Breast epithelium (tissue), 3 donors: Measurements from ENCODE around the gene NRROS.

ENCODE experiments used
- POLR2A ChIP-seq: fragments of 450-650 bp; IDR thresholded peaks from one replicate; pipeline ENCODE4 v1.6.1; 2016; ENCODE audit warnings: antibody characterized with exemption, mild to moderate bottlenecking, moderate library complexity
- POLR2AphosphoS5 ChIP-seq, 3 donors: sonication (generic); formaldehyde crosslinking; IDR thresholded peaks; one replicate each; pipeline ENCODE4 v1.6.1; 2017; ENCODE audit warnings: antibody characterized with exemption in 3 of 3
- TF ChIP-seq, protein P1 (sequence below), 3 donors: fragments of 450-650 bp; IDR thresholded peaks; one replicate each; pipeline ENCODE4 v1.5.1; 2016 to 2017; ENCODE audit warnings: antibody characterized with exemption in 3 of 3, mild to moderate bottlenecking in 3 of 3, moderate library complexity in 3 of 3

GRCh38 chr3:196608693-196609092, 30.8 kb upstream of the NRROS start:
- TF ChIP-seq POLR2A (no peak), POLR2AphosphoS5 (IDR thresholded peaks at IDR 0.05) (no peak)
- TF ChIP-seq, protein P1, sequence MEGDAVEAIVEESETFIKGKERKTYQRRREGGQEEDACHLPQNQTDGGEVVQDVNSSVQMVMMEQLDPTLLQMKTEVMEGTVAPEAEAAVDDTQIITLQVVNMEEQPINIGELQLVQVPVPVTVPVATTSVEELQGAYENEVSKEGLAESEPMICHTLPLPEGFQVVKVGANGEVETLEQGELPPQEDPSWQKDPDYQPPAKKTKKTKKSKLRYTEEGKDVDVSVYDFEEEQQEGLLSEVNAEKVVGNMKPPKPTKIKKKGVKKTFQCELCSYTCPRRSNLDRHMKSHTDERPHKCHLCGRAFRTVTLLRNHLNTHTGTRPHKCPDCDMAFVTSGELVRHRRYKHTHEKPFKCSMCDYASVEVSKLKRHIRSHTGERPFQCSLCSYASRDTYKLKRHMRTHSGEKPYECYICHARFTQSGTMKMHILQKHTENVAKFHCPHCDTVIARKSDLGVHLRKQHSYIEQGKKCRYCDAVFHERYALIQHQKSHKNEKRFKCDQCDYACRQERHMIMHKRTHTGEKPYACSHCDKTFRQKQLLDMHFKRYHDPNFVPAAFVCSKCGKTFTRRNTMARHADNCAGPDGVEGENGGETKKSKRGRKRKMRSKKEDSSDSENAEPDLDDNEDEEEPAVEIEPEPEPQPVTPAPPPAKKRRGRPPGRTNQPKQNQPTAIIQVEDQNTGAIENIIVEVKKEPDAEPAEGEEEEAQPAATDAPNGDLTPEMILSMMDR (IDR thresholded peaks at IDR 0.05) = no peak
